Measurements from ENCODE around the gene GPHN. TPM values are rescaled to one million over a fixed set of nuclear protein-coding genes. Genes with fewer than 3 reads are reported as not detected.
"Not testable (repeated sequence)": the region's sequence is repeated elsewhere in the genome, so short reads cannot be mapped to it uniquely, and the experiment has no call there.

Gene GPHN
- total RNA-seq, 1 experiment from 2014 or later = 18.1 TPM

- TF ChIP-seq FOXP4 (CRISPR knock-in tag; IDR thresholded peaks at IDR 0.05) = no peak
- no peak for TF ChIP-seq USF2 (CRISPR knock-in tag; IDR thresholded peaks at IDR 0.05)
- TF ChIP-seq EMX1 (CRISPR knock-in tag; IDR thresholded peaks at IDR 0.05) = no peak
- TF ChIP-seq ATF2 (CRISPR knock-in tag; IDR thresholded peaks at IDR 0.05; ENCODE audit: borderline replicate concordance, low read depth) = no peak
- TF ChIP-seq JAZF1 (CRISPR knock-in tag; IDR thresholded peaks at IDR 0.05) = no peak
- TF ChIP-seq PREB (CRISPR knock-in tag; IDR thresholded peaks at IDR 0.05; ENCODE audit: borderline replicate concordance) = no peak
- TF ChIP-seq GTF2I (CRISPR knock-in tag; conservative IDR thresholded peaks at IDR 0.05) = no peak
- TF ChIP-seq ZNF396 (CRISPR knock-in tag; IDR thresholded peaks at IDR 0.05; ENCODE audit: borderline replicate concordance) = no peak
These were observed 33.7 kb downstream of the GPHN start (continued) for GRCh38 chr14:66541627-66542026.

GRCh38 chr14:66543996-66544395 lies 36.0 kb downstream of the GPHN start:
- no peaks in the 10 kb centered on the region for H3K27me3 Mint-ChIP-seq (ENCODE audit: low read depth)
- POLR2A ChIA-PET = no interaction called here
- peaks cover 19% of the 10 kb centered on the region for H3K36me3 Mint-ChIP-seq
- 0 out of 2 replicates have a peak, but pooled peaks cover 1% of the 10 kb centered on the region for H3K4me1 Mint-ChIP-seq
- H3K4me3 Mint-ChIP-seq = no peak overlapping the region
- ATAC-seq = no peak
- no peak for DNase-seq (ENCODE audit: low spot score)
- no peak for TF ChIP-seq ZNF232 (CRISPR knock-in tag; IDR thresholded peaks at IDR 0.05)
- TF ChIP-seq ZNF219 (CRISPR knock-in tag; IDR thresholded peaks at IDR 0.05; ENCODE audit: borderline replicate concordance) = no peak
- no peak for TF ChIP-seq ZBTB21 (CRISPR knock-in tag; IDR thresholded peaks at IDR 0.05; ENCODE audit: borderline replicate concordance)
- no peak for TF ChIP-seq HMGXB4 (CRISPR knock-in tag; IDR thresholded peaks at IDR 0.05)
- TF ChIP-seq ZNF396 (CRISPR knock-in tag; IDR thresholded peaks at IDR 0.05; ENCODE audit: borderline replicate concordance) = no peak
- TF ChIP-seq MLX (CRISPR knock-in tag; IDR thresholded peaks at IDR 0.05) = no peak
- no peak for TF ChIP-seq NR2C2 (CRISPR knock-in tag; IDR thresholded peaks at IDR 0.05)
- H3K27ac Mint-ChIP-seq = no peak overlapping the region
- peaks cover 9% of the 10 kb centered on the region for H3K9me3 Mint-ChIP-seq
- CTCF ChIA-PET = no interaction called here

- H3K4me1 Mint-ChIP-seq; H3K27ac Mint-ChIP-seq; H3K27me3 Mint-ChIP-seq (ENCODE audit: low read depth); DNase-seq (ENCODE audit: low spot score); ATAC-seq; POLR2A ChIA-PET; H3K4me3 Mint-ChIP-seq; CTCF ChIA-PET: not testable (repeated sequence)
- Mint-ChIP-seq H3K36me3 (peaks cover 22% of the 10 kb centered on the region), H3K9me3 (peaks cover 12% of the 10 kb centered on the region)
These were observed 37.2 kb downstream of the GPHN start for GRCh38 chr14:66545191-66545590.

- CTCF ChIA-PET; ATAC-seq; H3K27me3 Mint-ChIP-seq (ENCODE audit: low read depth); POLR2A ChIA-PET; DNase-seq (ENCODE audit: low spot score); H3K27ac Mint-ChIP-seq; H3K4me1 Mint-ChIP-seq; H3K4me3 Mint-ChIP-seq: not testable (repeated sequence)
- Mint-ChIP-seq H3K9me3 (peaks cover 16% of the 10 kb centered on the region), H3K36me3 (peaks cover 26% of the 10 kb centered on the region)
These were observed 37.8 kb downstream of the GPHN start for GRCh38 chr14:66545751-66546150.
